Retinal pigment epithelial cell (primary cell): ENCODE results near the gene FBLN1.

Experiments used
- DNase-seq: peaks from one replicate; pipeline ENCODE4 v3.0.0-alpha.2; 2010; ENCODE audit warnings: low read depth
- H3K4me3 ChIP-seq: 2 replicates; pipeline ENCODE4 v1.5.1; 2011; ENCODE audit warnings: mild to moderate bottlenecking, low read length, control low read depth, moderate library complexity
- CTCF ChIP-seq: conservative IDR thresholded peaks from 2 replicates; pipeline ENCODE4 v1.5.1; 2011; ENCODE audit warnings: low read depth, low read length, control low read depth, inconsistent platforms

Gene FBLN1

GRCh38 chr22:45594123-45594941 lies 91.6 kb downstream of the FBLN1 start:
- no peak overlapping the region for H3K4me3 ChIP-seq
- no peak for DNase-seq
- TF ChIP-seq CTCF = no peak

- H3K4me3 ChIP-seq = no peak overlapping the region
- no peak for TF ChIP-seq CTCF
- DNase-seq = no peak
These were observed 94.9 kb downstream of the FBLN1 start for GRCh38 chr22:45597460-45598192.

- no peak for DNase-seq
- no peak for TF ChIP-seq CTCF
- H3K4me3 ChIP-seq = no peak overlapping the region
These were observed 96.0 kb downstream of the FBLN1 start for GRCh38 chr22:45598596-45599217.

GRCh38 chr22:45599836-45600577 lies 97.3 kb downstream of the FBLN1 start:
- no peak for TF ChIP-seq CTCF
- DNase-seq = no peak
- H3K4me3 ChIP-seq = no peak overlapping the region

GRCh38 chr22:45600790-45601730 lies 98.4 kb downstream of the FBLN1 start:
- no peak for DNase-seq
- no peak overlapping the region for H3K4me3 ChIP-seq
- no peak for TF ChIP-seq CTCF
